GM12878 (cell line): ENCODE data around the gene HAND2. TPM values are rescaled to one million over a fixed set of nuclear protein-coding genes. Genes with fewer than 3 reads are reported as not detected.

Experiments used
- ATAC-seq: fragments of 200-7000 bp; cut with Tn5 transposase; 3 replicates; pipeline ENCODE4 v1.9.1; 2020; ENCODE audit warnings: mild to moderate bottlenecking, moderate library complexity
- BruUV-seq: library from RNA; stranded (reverse); fragments of 400-500 nt; replicated peaks from 2 replicates; lab custom pipeline; 2021; lab: Mats Ljungman, UMichigan
- CTCF ChIA-PET: fragments of 300-600 bp; sonication (Branson Sonifier 250); formaldehyde crosslinking; extraction: SDS; loops from one replicate; lab custom pipeline; 2021; ENCODE audit warnings: inconsistent platforms; lab: Yijun Ruan, JAX
- POLR2A ChIA-PET: fragments of 350-600 bp; formaldehyde crosslinking; extraction: SDS; loops from one replicate; lab custom pipeline; 2021; ENCODE audit warnings: inconsistent platforms; lab: Charles Lee
- RAD21 ChIA-PET: fragments of 300-600 bp; sonication (Branson Sonifier 250); formaldehyde crosslinking; loops from one replicate; lab custom pipeline; 2023; ENCODE audit warnings: antibody characterized with exemption; ENCODE audit not compliant: unreplicated experiment; lab: Charles Lee
- SMC1A ChIA-PET: fragments of 300-600 bp; sonication (Branson Sonifier 250); formaldehyde crosslinking; loops from one replicate; lab custom pipeline; 2023; ENCODE audit not compliant: unreplicated experiment, uncharacterized antibody; lab: Charles Lee
- DNase-seq: peaks from one replicate; pipeline ENCODE4 v3.0.0-alpha.2; 2011; ENCODE audit warnings: low read depth, low spot score
- FAIRE-seq: peaks from 3 replicates; lab custom pipeline; 2011; peaks lifted over from hg19 to GRCh38; lab: Jason Lieb, UNC
- H2AFZ ChIP-seq: 2 replicates; pipeline ENCODE4 v1.6.0; 2011; ENCODE audit warnings: low read depth, low read length, control low read depth; ENCODE audit not compliant: control insufficient read depth
- H3K27ac ChIP-seq: 2 replicates; pipeline ENCODE4 v1.5.1; 2011; ENCODE audit warnings: control low read depth; ENCODE audit not compliant: control insufficient read depth, insufficient read depth
- H3K27me3 ChIP-seq, 2 experiments: replicated peaks in 1 of 2; 2 replicates each; pipeline versions ENCODE4 v1.6.0 to v1.6.1; 2011; ENCODE audit warnings: low read length in 1 of 2; ENCODE audit not compliant: control insufficient read depth in 2 of 2, insufficient read depth in 2 of 2
- H3K36me3 ChIP-seq, 2 experiments: 2 replicates each; pipeline ENCODE4 v1.5.1; 2011; ENCODE audit warnings: low read length in 1 of 2; ENCODE audit not compliant: control insufficient read depth in 2 of 2, insufficient read depth in 2 of 2
- H3K4me1 ChIP-seq: 2 replicates; pipeline ENCODE4 v1.6.1; 2011; ENCODE audit warnings: mild to moderate bottlenecking, low read length, moderate library complexity, mixed read lengths; ENCODE audit not compliant: control insufficient read depth, insufficient read depth
- H3K4me2 ChIP-seq: 2 replicates; pipeline ENCODE4 v1.6.0; 2011; ENCODE audit warnings: control low read depth; ENCODE audit not compliant: control insufficient read depth, insufficient read depth
- H3K4me3 ChIP-seq: fragments of 200-600 bp; sonication (generic); 2 replicates; pipeline ENCODE4 v1.5.1; 2016
- H3K79me2 ChIP-seq: 2 replicates; pipeline ENCODE4 v1.6.0; 2011; ENCODE audit warnings: low read length; ENCODE audit not compliant: control insufficient read depth, insufficient read depth
- H3K9ac ChIP-seq: 2 replicates; pipeline ENCODE4 v1.8.0; 2011; ENCODE audit warnings: low read length, control low read depth, mixed read lengths; ENCODE audit not compliant: control insufficient read depth, insufficient read depth
- H3K9me3 ChIP-seq: replicated peaks from 3 replicates; pipeline ENCODE4 v1.5.1; 2011; ENCODE audit warnings: mild to moderate bottlenecking, low read length; ENCODE audit not compliant: control insufficient read depth, insufficient read depth
- H4K20me1 ChIP-seq: 2 replicates; pipeline ENCODE4 v1.6.0; 2011; ENCODE audit not compliant: control insufficient read depth, insufficient read depth
- CBFB ChIP-seq: IDR thresholded peaks from 2 replicates; pipeline ENCODE4 v1.6.1; 2016; ENCODE audit warnings: antibody characterized with exemption, low read depth
- CHD1 ChIP-seq: IDR thresholded peaks from 2 replicates; pipeline ENCODE4 v1.6.1; 2012; ENCODE audit warnings: low read depth, low read length, improper control_type of control experiment
- CUX1 ChIP-seq: IDR thresholded peaks from 2 replicates; pipeline ENCODE4 v1.6.1; 2012; ENCODE audit warnings: improper control_type of control experiment, low read depth, low read length; ENCODE audit not compliant: insufficient replicate concordance
- EED ChIP-seq: sonication (generic); IDR thresholded peaks from 2 replicates; pipeline ENCODE4 v1.6.1; 2016; ENCODE audit warnings: antibody characterized with exemption, low read depth
- FOXK2 ChIP-seq: fragments of 450-650 bp; IDR thresholded peaks from 2 replicates; pipeline ENCODE4 v1.6.1; 2017; ENCODE audit warnings: mild to moderate bottlenecking, moderate library complexity
- IRF4 ChIP-seq: IDR thresholded peaks from 2 replicates; pipeline ENCODE4 v1.6.1; 2011; ENCODE audit warnings: low read depth, low read length
- JUND ChIP-seq: IDR thresholded peaks from 2 replicates; pipeline ENCODE4 v1.6.1; 2012; ENCODE audit warnings: low read depth, mild to moderate bottlenecking, low read length, improper control_type of control experiment, moderate library complexity
- NFYB ChIP-seq: IDR thresholded peaks from 2 replicates; pipeline ENCODE4 v1.6.1; 2011; ENCODE audit warnings: low read depth, mild to moderate bottlenecking, low read length, improper control_type of control experiment, moderate library complexity; ENCODE audit not compliant: insufficient read depth
- RELA ChIP-seq: fragments of 450-650 bp; IDR thresholded peaks from 2 replicates; pipeline ENCODE4 v1.8.0; 2014; ENCODE audit warnings: borderline replicate concordance; ENCODE audit not compliant: partially characterized antibody
- SMARCA5 ChIP-seq: fragments of 450-650 bp; IDR thresholded peaks from 2 replicates; pipeline ENCODE4 v1.6.1; 2017; ENCODE audit warnings: mild to moderate bottlenecking
- TCF7 ChIP-seq: IDR thresholded peaks from 2 replicates; pipeline ENCODE4 v1.6.1; 2014; ENCODE audit warnings: antibody characterized with exemption, borderline replicate concordance
- YY1 ChIP-seq: IDR thresholded peaks from 2 replicates; pipeline ENCODE4 v1.6.1; 2011; ENCODE audit warnings: low read depth, mild to moderate bottlenecking, low read length
- WGBS: methylation state at CpG from one replicate; pipeline ENCODE4 v1.1.6; 2016; ENCODE audit warnings: low lambda C conversion rate; ENCODE audit not compliant: insufficient replicate concordance, insufficient coverage; ENCODE audit errors: missing lambda C conversion rate; 5-methylcytosine and 5-hydroxymethylcytosine counted together
- in situ Hi-C: fragments of 300-500 bp; cut with MboI; formaldehyde crosslinking; loops from 9 replicates; pipeline ENCODE4 v1.14.3; 2018; ENCODE audit warnings: mixed read lengths
- intact Hi-C: fragments of 100-400 bp; cut with micrococcal nuclease; formaldehyde crosslinking; loops from one replicate; pipeline ENCODE4 v1.14.2; 2022; ENCODE audit not compliant: unreplicated experiment
- polyA plus RNA-seq, 11 experiments: library from polyadenylated mRNA; depleted of rRNA in 4 of 11; unstranded in 6 of 11; stranded (reverse) in 5 of 11; fragments of >200 nt; fragmentation: Nextera tagmentation in 4 of 11; fragmentation: Illumina TruSeq in 1 of 11; extraction: Ambion mirVana in 4 of 11; extraction: Trizol in 1 of 11; gene quantifications; 1 replicate in 1 of 11; 2 replicates in 10 of 11; pipeline versions ENCODE4 v1.2.1 to v1.2.3, GENCODE V29; 2011 to 2016; ENCODE audit warnings: inconsistent platforms in 2 of 11, missing spikeins in 2 of 11, low read depth in 1 of 11
- total RNA-seq, 4 experiments: library from RNA; depleted of rRNA in 3 of 4; stranded (reverse); fragments of >200 nt in 3 of 4; fragmentation: Illumina TruSeq in 1 of 4; extraction: Trizol in 1 of 4; gene quantifications; 2 replicates each; pipeline versions ENCODE4 v1.2.1 to v1.2.3, GENCODE V29; 2013 to 2021

The HAND2 gene
- total and polyA plus RNA-seq, 10 of the 15 experiments (the other 5 are each of a cell fraction or from before 2014, with no cell fraction given) = 0.09 TPM; not detected in 9

GRCh38 chr4:173508386-173509035 is 21.5 kb downstream of the HAND2 start:
- H3K27me3 ChIP-seq = peaks cover 10 to 22% of the 10 kb centered on the region in 2 experiments
- ATAC-seq (no peak), DNase-seq (no peak), FAIRE-seq (no peak)
- H3K36me3 ChIP-seq = no peaks in the 10 kb centered on the region
- 17% methylated on average over 34 of the region's 34 CpGs for WGBS
- intact Hi-C loops (loop anchor here (5.0 kb wide), 1 partner anchor 484 kb away; no protein-coding TSS in a partner anchor), in situ Hi-C loops (loop anchor here (25.0 kb wide), 1 partner anchor 804 kb away; no protein-coding TSS in a partner anchor)
- TF ChIP-seq TCF7 (no peak), CHD1 (no peak), YY1 (no peak), RELA (no peak), CUX1 (no peak), SMARCA5 (no peak), NFYB (no peak), CBFB (no peak), JUND (no peak), EED (no peak), IRF4 (no peak), FOXK2 (no peak)
- ChIA-PET POLR2A (no interaction called here), RAD21 (no interaction called here), SMC1A (no interaction called here), CTCF (no interaction called here)
- no peaks in the 10 kb centered on the region; the same call in 2 of the 3 replicates for H3K9me3 ChIP-seq
- H3K4me2 ChIP-seq = 0 out of 2 replicates have a peak overlapping the region, but pooled peaks have one; percentile 4
- no peaks in the 10 kb centered on the region for H4K20me1 ChIP-seq
- no peak overlapping the region for H3K9ac ChIP-seq
- H3K4me1 ChIP-seq = peaks cover 14% of the 10 kb centered on the region
- no peak overlapping the region for H2AFZ ChIP-seq
- no peak overlapping the region for H3K4me3 ChIP-seq
- H3K27ac ChIP-seq = no peak overlapping the region
- BruUV-seq = no TSS peak
- no peaks in the 10 kb centered on the region for H3K79me2 ChIP-seq
